HAP-1 (cell line): ENCODE data around the gene TAF4.

Experiments used
- DNase-seq, 2 experiments: peaks; one replicate each; pipeline ENCODE4 v3.0.0-alpha.2; 2016 to 2020; ENCODE audit warnings: low spot score in 2 of 2
- H3K27me3 ChIP-seq: fragments of 250-450 bp; sonication (Bioruptor Pico); 2 replicates; pipeline ENCODE4 v1.5.1; 2020; ENCODE audit warnings: low read depth, mild to moderate bottlenecking, moderate library complexity
- H3K36me3 ChIP-seq: fragments of 250-450 bp; sonication (Bioruptor Pico); replicated peaks from 2 replicates; pipeline ENCODE4 v1.5.1; 2020; ENCODE audit warnings: mild to moderate bottlenecking
- H3K4me1 ChIP-seq: fragments of 250-450 bp; sonication (Bioruptor Pico); 2 replicates; pipeline ENCODE4 v1.5.1; 2020; ENCODE audit warnings: mild to moderate bottlenecking
- H3K4me3 ChIP-seq: fragments of 250-450 bp; sonication (Bioruptor Pico); 2 replicates; pipeline ENCODE4 v1.5.1; 2020; ENCODE audit warnings: mild to moderate bottlenecking, moderate library complexity
- H3K9me3 ChIP-seq: fragments of 250-450 bp; sonication (Bioruptor Pico); 2 replicates; pipeline ENCODE4 v1.5.1; 2020; ENCODE audit warnings: mild to moderate bottlenecking, moderate library complexity
- in situ Hi-C: fragments of 300-500 bp; cut with MboI; formaldehyde crosslinking; loops from 3 replicates; pipeline ENCODE4 v1.14.3; 2020; ENCODE audit warnings: low sequenced_read_pairs, inconsistent platforms, mixed read lengths

The TAF4 gene

GRCh38 chr20:62065674-62066338 is at the start of gene TAF4:
Gene TAF4, minus strand, starts transcription at chr20:62065881. Its CDS starts 71 bp downstream, at chr20:62065810.
- Histone ChIP-seq H3K36me3 (peaks cover 11% of the 10 kb centered on the region), H3K4me3 (peak within 1 kb of the TSS; percentile 44), H3K4me1 (peaks cover 9% of the 10 kb centered on the region), H3K27me3 (no peaks in the 10 kb centered on the region), H3K9me3 (no peaks in the 10 kb centered on the region)
- in situ Hi-C loops = no loop called here
- peak; percentile 60 to 83 for DNase-seq

DNA sequence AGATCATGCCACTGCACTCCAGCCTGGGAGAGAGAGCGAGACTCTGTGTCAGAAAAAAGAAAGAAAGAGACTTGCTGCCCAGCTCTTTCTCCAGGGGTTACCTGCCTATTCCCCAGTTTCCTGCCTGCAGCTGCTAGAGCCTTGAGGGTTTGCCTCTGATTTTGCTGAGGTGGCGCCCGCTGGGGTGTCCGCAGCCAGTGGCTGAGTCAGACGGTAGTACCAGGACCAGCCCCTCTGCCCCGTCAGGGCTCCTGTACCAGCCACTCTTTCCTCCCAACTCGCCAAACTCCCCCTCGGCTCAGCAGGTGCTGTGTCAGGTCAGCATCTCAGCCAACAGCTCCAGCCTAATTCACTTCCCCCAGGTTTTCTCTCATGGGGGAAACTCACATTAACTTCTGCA is 49.2 kb upstream of the TAF4 start:
- in situ Hi-C loops = no loop called here
- Histone ChIP-seq H3K27me3 (no peaks in the 10 kb centered on the region), H3K4me3 (no peak overlapping the region), H3K36me3 (no peaks in the 10 kb centered on the region), H3K4me1 (no peaks in the 10 kb centered on the region), H3K9me3 (peaks cover 9% of the 10 kb centered on the region)
- DNase-seq = no peak

GRCh38 chr20:62112368-62112767 is 46.7 kb upstream of the TAF4 start:
- Histone ChIP-seq H3K36me3 (no peaks in the 10 kb centered on the region), H3K4me3 (no peak overlapping the region), H3K27me3 (no peaks in the 10 kb centered on the region), H3K4me1 (no peaks in the 10 kb centered on the region), H3K9me3 (peaks cover 28% of the 10 kb centered on the region)
- no peak for DNase-seq
- in situ Hi-C loops = no loop called here

- DNase-seq = no peak
- in situ Hi-C loops = no loop called here
- Histone ChIP-seq H3K27me3 (no peaks in the 10 kb centered on the region), H3K4me3 (no peak overlapping the region), H3K9me3 (peaks cover 28% of the 10 kb centered on the region), H3K4me1 (no peaks in the 10 kb centered on the region), H3K36me3 (no peaks in the 10 kb centered on the region)
Measured at GRCh38 chr20:62111148-62111547, 45.5 kb upstream of the TAF4 start.

DNA sequence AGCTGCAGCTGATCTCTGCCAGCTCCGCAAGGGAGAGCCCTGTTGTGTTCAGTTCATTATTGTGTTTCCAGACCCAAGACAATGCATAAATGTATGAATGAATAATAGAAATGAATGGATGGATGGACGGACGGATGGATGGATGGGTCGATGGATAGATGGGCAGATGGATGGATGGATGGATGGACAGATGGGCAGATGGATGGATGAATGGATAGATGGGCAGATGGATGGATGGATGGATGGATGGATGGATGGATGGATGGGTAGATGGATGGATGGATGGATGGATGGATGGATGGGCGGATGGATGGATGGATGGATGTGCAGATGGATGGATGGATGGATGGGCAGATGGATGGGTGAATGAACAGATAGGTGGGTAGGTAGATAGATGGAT is 39.9 kb upstream of the TAF4 start:
- H3K4me1 ChIP-seq = no peaks in the 10 kb centered on the region
- H3K4me3 ChIP-seq = no peak overlapping the region
- H3K9me3 ChIP-seq = peaks cover 24% of the 10 kb centered on the region
- no peak for DNase-seq
- no peaks in the 10 kb centered on the region for H3K27me3 ChIP-seq
- no peaks in the 10 kb centered on the region for H3K36me3 ChIP-seq
- in situ Hi-C loops = no loop called here

DNA sequence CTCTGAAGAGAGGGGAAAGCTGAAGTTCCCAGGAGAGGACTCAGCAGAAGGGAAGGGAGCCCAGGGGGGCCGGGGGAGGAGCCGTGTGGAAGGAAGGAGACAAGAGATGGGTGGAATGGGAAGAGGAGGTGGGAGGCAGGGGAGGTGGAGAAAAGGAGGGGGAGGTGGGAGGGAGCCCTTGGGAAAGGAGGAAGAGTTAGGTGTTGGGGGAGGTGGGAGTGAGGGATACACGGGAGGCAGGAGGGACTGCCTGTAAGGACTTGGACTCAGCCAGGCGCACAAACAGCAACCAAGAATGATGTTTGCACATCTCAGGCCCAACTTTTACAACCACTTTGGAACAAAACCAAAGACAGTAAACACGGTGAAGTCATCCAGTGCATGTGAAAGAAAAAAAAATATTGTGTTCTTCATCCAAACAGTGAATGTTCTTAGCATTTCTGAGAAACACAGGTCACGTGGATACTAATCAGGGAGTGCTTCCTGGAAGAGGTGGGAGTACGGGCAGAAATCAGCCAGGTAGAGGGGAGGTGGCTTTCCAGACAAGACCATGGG is 39.2 kb upstream of the TAF4 start:
- Histone ChIP-seq H3K4me1 (no peaks in the 10 kb centered on the region), H3K9me3 (peaks cover 19% of the 10 kb centered on the region; the same call in 1 of the 2 replicates), H3K27me3 (no peaks in the 10 kb centered on the region), H3K4me3 (no peak overlapping the region), H3K36me3 (no peaks in the 10 kb centered on the region)
- in situ Hi-C loops = no loop called here
- DNase-seq = no peak

GRCh38 chr20:62104234-62104789 is 38.6 kb upstream of the TAF4 start:
- Histone ChIP-seq H3K4me1 (no peaks in the 10 kb centered on the region), H3K9me3 (peaks cover 17% of the 10 kb centered on the region; the same call in 1 of the 2 replicates), H3K4me3 (no peak overlapping the region), H3K36me3 (no peaks in the 10 kb centered on the region), H3K27me3 (no peaks in the 10 kb centered on the region)
- DNase-seq = no peak
- in situ Hi-C loops = no loop called here

- Histone ChIP-seq H3K4me1 (no peaks in the 10 kb centered on the region), H3K9me3 (peaks cover 11% of the 10 kb centered on the region; the same call in 1 of the 2 replicates), H3K27me3 (no peaks in the 10 kb centered on the region), H3K4me3 (no peak overlapping the region), H3K36me3 (no peaks in the 10 kb centered on the region)
- DNase-seq = no peak
- in situ Hi-C loops = no loop called here
Measured at GRCh38 chr20:62103508-62104233, 38.0 kb upstream of the TAF4 start.

DNA sequence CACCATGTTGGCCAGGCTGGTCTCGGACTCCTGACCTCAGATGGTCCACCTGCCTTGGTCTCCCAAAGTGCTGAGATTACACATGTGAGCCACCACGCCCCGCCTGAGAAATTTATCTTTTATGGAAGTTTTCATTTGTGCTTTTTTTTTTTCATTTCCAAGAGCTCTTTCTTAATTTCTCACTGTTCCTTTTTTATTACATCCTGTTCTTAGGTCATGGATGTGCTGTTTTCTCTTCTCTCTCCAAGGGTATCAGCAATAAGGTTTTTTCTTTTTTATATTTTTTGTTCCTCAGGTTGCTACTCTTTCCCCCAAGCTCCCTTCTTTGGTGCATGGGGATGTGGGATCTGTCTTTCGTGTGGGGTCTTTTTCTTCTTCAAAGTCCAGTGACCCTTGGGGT is 35.4 kb upstream of the TAF4 start:
- in situ Hi-C loops = no loop called here
- Histone ChIP-seq H3K4me3 (no peak overlapping the region), H3K36me3 (no peaks in the 10 kb centered on the region), H3K4me1 (no peaks in the 10 kb centered on the region), H3K9me3 (no peaks in the 10 kb centered on the region), H3K27me3 (no peaks in the 10 kb centered on the region)
- DNase-seq = no peak

DNA sequence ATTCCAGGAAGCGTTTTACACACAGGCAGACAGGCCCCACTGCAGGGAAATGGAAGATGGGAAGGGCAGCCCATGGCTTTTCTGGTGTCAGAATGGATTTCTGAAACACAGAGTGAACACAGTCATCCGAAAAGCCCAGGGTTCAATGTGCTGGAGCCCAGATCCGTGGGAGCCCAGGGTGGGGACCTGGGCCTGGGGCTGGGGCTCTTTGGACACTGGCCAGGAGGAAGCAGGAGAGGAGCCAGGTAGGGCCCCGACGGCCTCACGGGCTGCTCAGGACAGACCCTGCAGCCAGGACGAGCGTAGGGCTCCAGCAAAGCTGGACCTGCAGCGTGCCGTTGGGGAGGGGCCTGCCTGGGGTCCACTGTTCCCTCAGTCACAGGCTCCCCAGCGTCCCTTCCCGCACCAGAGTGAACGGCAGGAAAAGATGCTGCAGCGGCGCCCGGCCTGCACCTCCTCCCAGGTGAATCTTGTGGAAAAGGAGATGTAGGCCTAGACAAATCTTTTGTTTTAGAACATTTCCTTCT is 32.3 kb upstream of the TAF4 start:
- H3K9me3 ChIP-seq = no peaks in the 10 kb centered on the region
- DNase-seq = no peak
- no peaks in the 10 kb centered on the region for H3K36me3 ChIP-seq
- H3K4me1 ChIP-seq = no peaks in the 10 kb centered on the region
- in situ Hi-C loops = no loop called here
- no peaks in the 10 kb centered on the region for H3K27me3 ChIP-seq
- H3K4me3 ChIP-seq = no peak overlapping the region

DNA sequence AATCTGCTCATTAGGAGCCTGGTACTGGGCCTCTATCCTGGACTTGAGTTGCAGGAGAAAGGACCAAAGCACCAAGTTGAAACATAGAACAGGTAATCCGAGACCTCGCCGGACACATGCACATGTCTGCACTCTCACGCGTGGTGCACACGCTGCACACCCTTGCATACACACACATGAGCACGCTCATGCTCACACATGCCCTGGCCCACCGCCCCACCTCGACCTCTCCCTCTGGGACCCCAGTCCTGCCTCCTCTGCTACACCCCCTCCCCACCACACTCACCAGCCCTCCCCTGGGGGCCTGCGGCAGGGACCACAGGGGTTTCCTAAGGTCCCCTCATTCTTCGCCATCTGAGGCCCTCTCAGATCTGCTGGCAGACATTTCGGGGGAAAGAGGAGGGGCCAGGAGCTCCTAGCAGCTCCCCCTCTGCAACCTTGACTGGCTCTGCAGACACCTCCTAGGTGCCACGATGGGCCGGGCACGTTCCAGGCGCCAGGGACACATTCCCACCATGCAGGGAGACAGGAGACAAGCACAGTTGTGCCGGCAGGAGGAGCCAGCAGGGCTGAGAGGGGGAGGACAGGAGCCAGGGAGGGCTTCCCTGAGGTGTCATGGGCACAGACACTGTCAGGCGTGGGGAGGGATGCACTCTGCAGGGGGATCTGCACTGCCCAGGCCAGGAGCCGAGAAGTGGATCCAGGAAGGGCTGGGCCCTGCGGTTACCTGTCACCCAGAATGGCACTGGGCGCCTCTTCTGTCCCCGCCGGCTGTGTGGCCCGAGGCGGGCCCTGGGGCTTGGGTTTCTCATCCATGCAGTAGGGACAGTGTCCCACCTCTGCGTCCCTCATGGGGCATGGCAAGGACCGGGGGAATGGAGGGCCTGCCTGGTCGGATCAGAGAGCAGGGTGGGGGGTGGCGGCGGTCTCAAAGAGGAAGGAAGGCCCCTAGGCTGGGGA is 31.0 kb upstream of the TAF4 start:
- no peak for DNase-seq
- Histone ChIP-seq H3K4me1 (no peaks in the 10 kb centered on the region), H3K36me3 (no peaks in the 10 kb centered on the region), H3K27me3 (no peaks in the 10 kb centered on the region), H3K4me3 (no peak overlapping the region), H3K9me3 (no peaks in the 10 kb centered on the region)
- in situ Hi-C loops = no loop called here

GRCh38 chr20:62089393-62089792 is 23.7 kb upstream of the TAF4 start:
- Histone ChIP-seq H3K4me3 (no peak overlapping the region), H3K36me3 (no peaks in the 10 kb centered on the region), H3K27me3 (no peaks in the 10 kb centered on the region), H3K4me1 (no peaks in the 10 kb centered on the region), H3K9me3 (no peaks in the 10 kb centered on the region)
- in situ Hi-C loops = no loop called here
- no peak for DNase-seq
